ENCODE measurements around the gene RAPGEF3.

DNA sequence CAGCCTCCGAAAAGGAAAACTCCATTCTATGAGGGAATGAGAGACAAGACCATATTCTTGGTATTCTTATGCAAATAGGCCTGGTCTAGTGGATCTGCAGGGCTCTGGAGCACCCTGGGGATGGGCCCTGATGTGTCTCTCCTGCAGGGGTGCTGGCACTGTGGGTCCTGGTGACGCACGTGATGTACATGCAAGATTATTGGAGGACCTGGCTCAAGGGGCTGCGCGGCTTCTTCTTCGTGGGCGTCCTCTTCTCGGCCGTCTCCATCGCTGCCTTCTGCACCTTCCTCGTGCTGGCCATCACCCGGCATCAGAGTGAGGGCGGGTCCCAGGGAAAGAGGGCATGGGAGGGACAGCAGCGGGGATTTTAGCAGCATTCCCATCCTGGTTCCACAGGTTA, 20.2 kb upstream of the RAPGEF3 start:
- TF ChIP-seq POLR2A (IDR thresholded peaks at IDR 0.05) (no peak), EP300 (IDR thresholded peaks at IDR 0.05) (no peak)
- TF ChIP-seq, protein P1, sequence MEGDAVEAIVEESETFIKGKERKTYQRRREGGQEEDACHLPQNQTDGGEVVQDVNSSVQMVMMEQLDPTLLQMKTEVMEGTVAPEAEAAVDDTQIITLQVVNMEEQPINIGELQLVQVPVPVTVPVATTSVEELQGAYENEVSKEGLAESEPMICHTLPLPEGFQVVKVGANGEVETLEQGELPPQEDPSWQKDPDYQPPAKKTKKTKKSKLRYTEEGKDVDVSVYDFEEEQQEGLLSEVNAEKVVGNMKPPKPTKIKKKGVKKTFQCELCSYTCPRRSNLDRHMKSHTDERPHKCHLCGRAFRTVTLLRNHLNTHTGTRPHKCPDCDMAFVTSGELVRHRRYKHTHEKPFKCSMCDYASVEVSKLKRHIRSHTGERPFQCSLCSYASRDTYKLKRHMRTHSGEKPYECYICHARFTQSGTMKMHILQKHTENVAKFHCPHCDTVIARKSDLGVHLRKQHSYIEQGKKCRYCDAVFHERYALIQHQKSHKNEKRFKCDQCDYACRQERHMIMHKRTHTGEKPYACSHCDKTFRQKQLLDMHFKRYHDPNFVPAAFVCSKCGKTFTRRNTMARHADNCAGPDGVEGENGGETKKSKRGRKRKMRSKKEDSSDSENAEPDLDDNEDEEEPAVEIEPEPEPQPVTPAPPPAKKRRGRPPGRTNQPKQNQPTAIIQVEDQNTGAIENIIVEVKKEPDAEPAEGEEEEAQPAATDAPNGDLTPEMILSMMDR (IDR thresholded peaks at IDR 0.05): no peak
